ENCODE results near the gene POR. TPM values are rescaled to one million over a fixed set of nuclear protein-coding genes. Genes with fewer than 3 reads are reported as not detected.
"Not testable (repeated sequence)": the region's sequence is repeated elsewhere in the genome, so short reads cannot be mapped to it uniquely, and the experiment has no call there.

Gene POR
- total and polyA plus RNA-seq, 2 of the 8 experiments (the other 6 are each of a cell fraction or from before 2014, with no cell fraction given), result 98.7 to 144 TPM

DNA sequence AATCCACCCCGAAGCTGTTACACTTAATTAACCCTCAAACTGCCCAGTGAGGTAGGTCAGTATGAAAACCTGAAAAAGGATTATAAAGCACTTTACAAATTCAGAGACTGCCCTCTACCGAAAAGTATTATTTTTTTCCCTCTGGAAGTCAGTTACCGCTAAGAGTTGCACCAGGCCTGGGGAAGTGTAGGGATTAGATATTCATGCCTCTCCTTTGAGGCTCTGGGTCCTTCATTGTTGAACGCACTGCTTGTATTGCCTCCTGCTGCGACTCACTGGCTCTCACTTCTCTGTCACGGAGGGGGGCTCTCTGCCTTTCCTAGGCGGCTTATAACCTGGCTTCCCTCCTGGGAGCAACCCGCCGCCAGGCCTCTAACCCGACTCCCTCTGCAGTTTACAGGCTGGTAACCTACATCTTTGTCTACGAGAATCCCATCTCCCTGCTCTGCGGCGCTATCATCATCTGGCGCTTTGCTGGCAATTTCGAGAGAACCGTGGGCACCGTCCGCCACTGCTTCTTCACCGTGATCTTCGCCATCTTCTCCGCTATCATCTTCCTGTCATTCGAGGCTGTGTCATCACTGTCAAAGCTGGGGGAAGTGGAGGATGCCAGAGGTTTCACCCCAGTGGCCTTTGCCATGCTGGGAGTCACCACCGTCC lies 33.4 kb upstream of the POR start (continued):
- TF ChIP-seq, protein P1, sequence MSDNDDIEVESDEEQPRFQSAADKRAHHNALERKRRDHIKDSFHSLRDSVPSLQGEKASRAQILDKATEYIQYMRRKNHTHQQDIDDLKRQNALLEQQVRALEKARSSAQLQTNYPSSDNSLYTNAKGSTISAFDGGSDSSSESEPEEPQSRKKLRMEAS (IDR thresholded peaks at IDR 0.05), result no peak
- TF ChIP-seq HDAC6 (IDR thresholded peaks at IDR 0.05; ENCODE audit: low read depth, low read length), result no peak

DNA sequence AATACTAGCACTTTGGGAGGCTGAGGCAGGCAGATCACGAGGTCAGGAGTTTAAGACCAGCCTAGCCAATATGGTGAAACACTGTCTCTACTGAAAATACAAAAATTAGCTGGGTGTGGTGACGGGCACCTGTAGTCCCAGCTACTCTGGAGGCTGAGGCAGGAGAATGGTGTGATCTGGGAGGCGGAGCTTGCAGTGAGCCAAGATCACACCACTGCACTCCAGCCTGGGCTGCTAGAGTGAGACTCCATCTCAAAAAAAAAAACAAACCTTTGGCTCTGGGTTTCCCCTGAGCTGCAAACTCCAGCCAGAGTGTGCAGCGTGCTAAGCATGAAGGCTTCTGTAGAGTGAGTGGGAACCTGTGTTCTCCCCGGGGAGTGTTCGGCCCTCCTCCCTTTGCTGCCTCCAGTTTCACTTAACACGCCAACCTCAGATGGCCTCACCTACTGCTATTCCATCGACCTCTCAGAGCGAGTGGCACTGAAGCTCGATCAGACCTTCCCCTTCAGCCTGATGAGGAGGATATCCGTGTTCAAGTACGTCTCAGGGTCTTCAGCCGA lies 31.6 kb upstream of the POR start:
- WGBS, 2 experiments (ENCODE audit: extremely low coverage in 1 of 2, insufficient coverage in 1 of 2, insufficient read length in 1 of 2, insufficient replicate concordance in 2 of 2, low coverage in 1 of 2, low lambda C conversion rate in 2 of 2, missing lambda C conversion rate in 1 of 2), result 94% methylated on average over 13 of the region's 13 CpGs; no CpG with 5 or more reads in 1 of the 2 experiments
- POLR2A ChIA-PET (ENCODE audit: partially characterized antibody), result interaction anchor here (1.1 to 1.9 kb wide), 3 partner anchors 9 to 32 kb away, joined by 3 to 12 read pairs (median 3); partner anchors contain the start of gene POR
- H4K91ac ChIP-seq (replicated peaks; ENCODE audit: insufficient read length, low read length); FAIRE-seq; H2BK12ac ChIP-seq (ENCODE audit: low read depth, low read length); H3K4ac ChIP-seq (replicated peaks; ENCODE audit: insufficient read length, low read depth, low read length); H3K18ac ChIP-seq (ENCODE audit: extremely low read depth, low read length); H2AK5ac ChIP-seq (ENCODE audit: low read depth, low read length); H3K9ac ChIP-seq (replicated peaks in 1 of 4; ENCODE audit: extremely low read depth in 1 of 4, low read depth in 3 of 4, low read length in 3 of 4); H3K23ac ChIP-seq (ENCODE audit: insufficient read length); H3K79me1 ChIP-seq (ENCODE audit: low read depth, low read length); H3K4me1 ChIP-seq (replicated peaks in 1 of 4; ENCODE audit: control insufficient read depth in 3 of 4, insufficient read depth in 4 of 4, low read length in 3 of 4); H3K4me2 ChIP-seq (ENCODE audit: insufficient read depth in 1 of 2, low read depth in 2 of 2, low read length in 2 of 2); H4K8ac ChIP-seq (ENCODE audit: extremely low read depth, insufficient read depth, low read length); H2BK120ac ChIP-seq (replicated peaks; ENCODE audit: low read depth, low read length); H3K56ac ChIP-seq (replicated peaks; ENCODE audit: insufficient read length, low read depth, low read length); H2BK20ac ChIP-seq (ENCODE audit: low read length); H3K4me3 ChIP-seq (ENCODE audit: extremely low read depth in 1 of 4, insufficient read depth in 2 of 4, low read depth in 3 of 4, low read length in 4 of 4); H2BK15ac ChIP-seq (ENCODE audit: low read length); H4K5ac ChIP-seq (ENCODE audit: insufficient read length, low read depth, low read length); DNase-seq (ENCODE audit: low read depth in 1 of 2, low spot score in 2 of 2); H3K27ac ChIP-seq (ENCODE audit: low read depth, low read length); H3K14ac ChIP-seq (ENCODE audit: insufficient read length); H3K27me3 ChIP-seq (replicated peaks in 1 of 4; ENCODE audit: control insufficient read depth in 3 of 4, extremely low read depth in 1 of 4, insufficient read depth in 3 of 4, low read length in 3 of 4); H2AFZ ChIP-seq (ENCODE audit: low read length); H3K9me3 ChIP-seq (ENCODE audit: insufficient read depth in 2 of 2, low read depth in 1 of 2, low read length in 1 of 2); H2BK5ac ChIP-seq (ENCODE audit: low read depth, low read length): not testable (repeated sequence)
- Histone ChIP-seq H3K36me3 (ENCODE audit: control insufficient read depth in 2 of 4, insufficient read depth in 4 of 4, low read length in 3 of 4) (peaks cover 21 to 66% (median 48%) of the 10 kb centered on the region in 4 experiments), H3K23me2 (ENCODE audit: low read depth, low read length) (peaks cover 11% of the 10 kb centered on the region), H4K20me1 (replicated peaks in 1 of 2; ENCODE audit: control insufficient read depth in 1 of 2, insufficient read depth in 2 of 2, low read length in 2 of 2) (peaks cover 8 to 28% of the 10 kb centered on the region in 2 experiments), H3K79me2 (ENCODE audit: control insufficient read depth in 1 of 2, insufficient read depth in 2 of 2, low read length in 2 of 2) (peaks cover 0 to 15% of the 10 kb centered on the region in 2 experiments; a peak in 2 of 4 replicates)
- CTCF ChIA-PET (ENCODE audit: partially characterized antibody), result interaction anchor here (0.6 to 1.5 kb wide), 3 partner anchors 14 to 136 kb away, joined by 3 read pairs; no protein-coding TSS in a partner anchor
